GM19035 (cell line): ENCODE measurements around the gene RBM33.

Experiments used
- ATAC-seq: cut with Tn5 transposase; IDR thresholded peaks from one replicate; pipeline ENCODE4 v1.9.1; 2021; ENCODE audit not compliant: unreplicated experiment

RBM33 gene

DNA sequence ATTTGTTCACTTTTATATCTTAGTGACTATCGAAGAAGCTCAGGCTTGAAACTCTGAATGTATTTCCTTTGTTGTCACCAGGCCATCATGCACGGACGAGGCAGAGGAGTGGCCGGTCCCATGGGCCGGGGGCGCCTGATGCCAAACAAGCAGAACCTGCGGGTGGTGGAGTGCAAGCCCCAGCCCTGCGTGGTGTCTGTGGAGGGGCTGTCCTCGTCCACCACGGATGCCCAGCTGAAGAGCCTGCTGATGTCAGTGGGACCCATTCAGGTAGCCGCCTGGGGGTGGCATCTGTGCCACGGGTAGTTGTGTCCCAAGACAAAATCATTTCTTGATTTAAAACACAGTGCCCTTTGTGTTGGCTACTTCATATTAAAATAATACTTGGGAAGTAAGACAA is 121.9 kb downstream of the RBM33 start:
- no peak for ATAC-seq

GRCh38 chr7:155766966-155767916 is 122.8 kb downstream of the RBM33 start:
- no peak for ATAC-seq

DNA sequence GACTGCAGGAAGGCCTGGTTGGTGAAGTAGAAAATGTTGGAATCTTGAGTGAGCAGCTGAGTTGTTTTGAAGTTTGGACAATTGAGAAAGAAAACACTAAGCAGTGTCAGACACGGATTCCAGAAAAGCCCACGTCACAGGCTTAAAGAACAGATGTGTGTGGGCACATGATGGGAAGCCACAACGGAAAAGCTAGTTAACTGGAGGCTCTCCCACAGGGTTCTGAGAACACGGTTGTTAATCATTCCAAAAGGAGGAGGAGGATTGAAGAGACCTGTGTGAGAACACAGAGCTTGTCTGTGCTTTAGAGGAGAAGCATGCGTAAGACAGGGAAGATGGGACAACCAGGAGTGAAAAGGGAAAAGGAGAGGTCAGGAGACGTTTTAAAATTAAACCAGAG is 125.2 kb downstream of the RBM33 start:
- ATAC-seq, result no peak

DNA sequence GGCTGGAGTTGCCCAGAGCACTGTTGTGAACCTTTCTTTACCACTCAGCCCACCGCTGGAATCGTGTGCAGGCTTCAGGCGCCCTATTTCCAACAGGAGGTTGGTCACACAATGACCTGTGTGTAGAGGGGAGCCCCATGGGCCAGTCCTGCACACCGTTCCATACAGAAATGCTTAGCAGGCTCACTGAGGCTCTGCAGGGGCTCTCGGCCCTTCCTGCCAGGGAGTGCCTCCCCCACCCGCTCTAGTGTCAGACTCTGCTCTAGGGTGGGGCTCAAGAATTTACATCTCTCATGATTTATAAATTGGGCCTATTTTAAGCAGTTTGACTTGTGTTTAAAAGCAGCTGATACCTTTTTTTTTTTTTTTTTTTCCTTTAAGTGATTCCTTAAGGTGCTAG is 125.8 kb downstream of the RBM33 start:
- no peak for ATAC-seq

- no peak for ATAC-seq
Measured at GRCh38 chr7:155773531-155773930, 129.1 kb downstream of the RBM33 start.

GRCh38 chr7:155774947-155775346 is 130.5 kb downstream of the RBM33 start:
- no peak for ATAC-seq

GRCh38 chr7:155775691-155776090 is 131.2 kb downstream of the RBM33 start:
- no peak for ATAC-seq

GRCh38 chr7:155776606-155777005 is 132.1 kb downstream of the RBM33 start:
- ATAC-seq, result no peak

DNA sequence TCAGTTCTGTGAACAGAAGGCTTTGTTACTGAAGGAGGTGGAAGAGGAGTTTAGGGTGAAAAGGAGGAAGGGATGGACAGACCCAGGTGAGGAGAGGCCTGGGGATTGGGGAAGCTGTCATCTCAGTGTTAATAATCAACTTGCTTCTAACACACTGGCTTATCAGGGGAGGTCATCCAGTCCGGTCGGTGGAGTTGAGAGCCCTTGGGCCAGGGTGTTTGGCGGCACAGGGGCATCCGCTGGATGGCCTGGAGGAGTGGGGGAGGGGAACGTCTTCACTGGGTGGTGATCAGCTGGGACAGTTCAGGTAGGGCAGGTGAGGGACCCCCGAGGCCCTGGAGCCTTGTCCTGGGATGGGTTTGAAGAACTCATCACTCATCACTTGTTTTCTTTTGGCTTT is 133.9 kb downstream of the RBM33 start:
- ATAC-seq, result no peak

DNA sequence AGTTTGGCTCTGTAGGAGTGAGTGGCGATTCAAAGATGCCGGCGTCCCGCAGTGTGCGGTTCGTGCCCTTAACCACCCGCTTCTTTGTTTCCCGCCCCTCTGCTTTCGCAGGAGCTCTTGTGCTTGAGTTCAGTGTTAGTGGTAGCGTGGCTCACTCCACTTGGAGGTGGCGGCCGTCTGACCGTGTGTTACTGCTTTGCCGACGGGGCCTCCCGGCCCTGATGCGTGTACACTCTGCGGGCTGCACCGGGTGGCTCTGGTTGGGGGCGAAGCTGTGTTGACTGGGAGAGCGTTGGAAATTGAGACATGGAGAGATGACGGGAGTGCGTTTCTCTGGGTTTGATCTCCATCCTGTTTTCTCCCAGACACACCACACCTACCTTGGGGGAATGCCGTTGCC is 136.4 kb downstream of the RBM33 start:
- ATAC-seq, result no peak

- ATAC-seq, result no peak
Measured at GRCh38 chr7:155781433-155781832, 137.0 kb downstream of the RBM33 start.

GRCh38 chr7:155782466-155782865 is 138.0 kb downstream of the RBM33 start:
- ATAC-seq, result no peak

- no peak for ATAC-seq
Measured at GRCh38 chr7:155785536-155785935, 141.1 kb downstream of the RBM33 start.

DNA sequence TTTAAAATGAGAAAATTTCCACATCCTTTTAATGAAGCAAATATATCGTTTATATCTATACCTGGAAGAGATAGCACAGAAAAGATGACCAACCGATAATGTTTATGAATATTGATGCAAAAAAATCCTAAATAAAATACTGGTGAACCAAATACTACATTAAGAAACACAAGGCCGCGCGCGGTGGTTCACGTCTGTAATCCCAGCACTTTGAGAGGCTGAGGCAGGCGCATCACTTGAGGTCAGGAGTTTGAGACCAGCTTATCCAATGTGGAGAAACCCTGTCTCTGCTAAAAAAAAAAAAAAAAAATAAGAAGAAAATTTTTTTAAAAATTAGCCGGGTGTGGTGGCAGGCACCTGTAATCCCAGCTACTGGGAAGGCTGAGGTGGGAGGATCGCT is 142.0 kb downstream of the RBM33 start:
- no peak for ATAC-seq

- ATAC-seq, result no peak
Measured at GRCh38 chr7:155787171-155787851, 142.8 kb downstream of the RBM33 start.

DNA sequence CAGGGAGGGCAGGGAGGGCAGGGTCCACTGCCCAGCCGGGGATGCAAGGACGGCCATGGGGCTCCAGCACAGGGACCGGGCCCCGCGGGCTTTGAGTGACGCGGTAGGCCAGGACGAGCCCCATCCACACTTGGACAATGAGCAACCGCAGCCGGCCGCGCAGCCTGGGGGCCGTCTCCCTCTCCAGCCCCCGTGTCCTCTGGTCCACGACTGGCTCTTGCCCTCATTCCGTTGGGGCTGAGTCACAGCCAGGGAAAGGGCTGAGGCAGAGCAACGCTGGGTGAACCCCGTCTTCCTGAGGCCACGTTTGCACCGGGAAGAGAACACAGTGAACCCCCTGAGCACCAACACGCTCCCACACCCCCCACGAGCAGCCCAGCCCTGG is 144.1 kb downstream of the RBM33 start:
- ATAC-seq, result no peak

- ATAC-seq, result no peak
Measured at GRCh38 chr7:155789001-155789725, 144.7 kb downstream of the RBM33 start.

- ATAC-seq, result no peak
Measured at GRCh38 chr7:155790666-155791065, 146.2 kb downstream of the RBM33 start.

- ATAC-seq, result no peak
Measured at GRCh38 chr7:155791214-155791737, 146.8 kb downstream of the RBM33 start.

DNA sequence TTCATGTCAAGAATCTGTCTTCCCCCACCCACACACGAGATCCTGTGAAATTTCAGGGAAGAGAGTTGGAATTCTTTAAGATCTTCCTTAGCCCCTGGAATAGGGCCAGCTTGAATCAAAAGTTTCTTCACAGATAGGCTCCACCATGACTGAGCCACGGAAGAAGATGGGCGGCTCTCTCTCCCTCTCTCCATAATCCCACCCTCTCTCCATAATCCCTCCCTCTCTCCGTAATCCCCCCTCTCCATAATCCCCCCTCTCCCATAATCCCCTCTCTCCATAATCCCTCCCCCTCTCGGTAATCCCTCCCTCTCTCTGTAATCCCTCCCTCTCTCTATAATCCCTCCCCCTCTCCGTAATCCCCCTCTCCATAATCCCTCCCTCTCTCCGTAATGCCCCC is 147.4 kb downstream of the RBM33 start:
- ATAC-seq, result no peak

GRCh38 chr7:155792315-155792960 is 148.0 kb downstream of the RBM33 start:
- no peak for ATAC-seq
